HUDEP-2 (cell line): Measurements from ENCODE around the gene RAB3D.

Experiments
- DNase-seq, 76 experiments: peaks; one replicate each; lab custom pipeline; 2025; ENCODE audit not compliant: unreplicated experiment in 76 of 76; lab: John Stamatoyannopoulos, UW

RAB3D gene

DNA sequence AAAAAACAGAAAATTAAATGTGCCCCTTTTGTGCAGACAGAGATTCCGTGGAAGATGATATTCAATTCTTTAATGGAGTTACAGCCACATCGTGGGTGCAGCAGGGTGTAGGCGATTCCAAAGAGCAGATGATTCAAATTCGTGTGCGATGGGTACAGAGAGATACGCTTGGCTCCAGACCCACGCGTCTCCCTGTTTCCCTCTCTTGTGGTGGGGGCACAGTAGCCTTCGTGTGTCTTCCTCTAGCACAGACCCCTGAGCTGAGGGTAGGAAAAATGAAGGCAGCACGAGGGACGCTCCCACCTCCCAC is 38.7 kb downstream of the RAB3D start:
- no peak for DNase-seq

DNA sequence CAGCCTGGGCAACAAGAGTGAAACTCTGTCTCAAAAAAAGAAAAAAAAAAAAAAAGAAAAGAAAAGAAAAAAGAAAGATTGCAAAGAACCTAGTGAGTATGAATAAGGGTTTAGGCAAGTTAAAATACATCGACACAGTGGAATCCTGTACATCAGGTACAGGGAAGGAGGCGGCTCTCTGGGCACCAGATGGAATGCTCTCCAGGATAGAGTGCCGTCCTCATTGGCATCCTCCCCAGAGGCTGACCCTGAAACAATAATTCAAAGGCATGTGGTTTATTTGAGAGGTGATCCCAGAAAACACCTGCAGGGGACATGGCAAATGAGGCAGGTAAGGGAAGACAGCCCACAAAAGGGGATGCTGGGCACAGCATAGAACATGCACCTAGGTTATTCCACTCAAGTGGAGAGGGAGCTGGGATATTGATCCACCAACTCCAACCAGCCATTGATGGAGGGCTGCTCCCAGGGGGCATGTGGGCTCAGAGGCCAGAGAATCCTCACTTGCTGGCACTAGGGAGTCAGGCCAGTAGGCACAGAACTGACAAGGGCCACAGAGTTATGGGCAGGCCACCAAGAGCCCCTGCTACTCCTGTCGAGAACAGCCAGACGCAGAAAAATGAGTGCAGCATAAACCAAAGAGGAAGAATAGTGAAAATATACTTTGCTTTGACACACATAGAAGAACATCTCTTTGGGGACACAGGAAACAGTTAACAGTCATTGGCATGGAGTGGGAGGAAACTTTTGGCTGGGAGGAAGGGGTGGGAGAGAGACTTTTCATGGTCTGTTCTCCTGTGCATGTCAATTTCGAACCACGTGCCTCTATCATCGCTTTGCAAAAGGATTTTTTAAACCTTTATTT is 39.3 kb downstream of the RAB3D start:
- no peak for DNase-seq

DNA sequence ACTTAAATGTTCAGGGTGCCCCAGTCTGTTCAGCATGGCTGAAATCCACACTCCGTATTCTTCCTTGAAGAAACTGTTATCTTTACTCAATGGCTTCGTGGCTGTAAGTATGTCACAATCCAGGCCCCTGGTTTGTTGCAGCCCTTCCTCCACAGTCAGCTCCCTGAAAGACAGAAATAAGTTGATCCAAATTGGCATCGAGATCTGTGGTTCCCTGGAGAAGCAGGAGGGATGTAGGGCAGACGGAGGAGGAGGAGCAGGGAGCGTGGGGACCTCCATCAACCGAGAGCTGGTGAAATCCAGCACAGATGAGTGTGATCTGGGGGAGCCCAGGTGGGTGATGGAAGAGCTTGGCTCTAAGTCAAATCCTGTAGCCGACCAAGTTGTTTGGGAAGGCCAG is 43.2 kb downstream of the RAB3D start:
- DNase-seq: no peak

DNA sequence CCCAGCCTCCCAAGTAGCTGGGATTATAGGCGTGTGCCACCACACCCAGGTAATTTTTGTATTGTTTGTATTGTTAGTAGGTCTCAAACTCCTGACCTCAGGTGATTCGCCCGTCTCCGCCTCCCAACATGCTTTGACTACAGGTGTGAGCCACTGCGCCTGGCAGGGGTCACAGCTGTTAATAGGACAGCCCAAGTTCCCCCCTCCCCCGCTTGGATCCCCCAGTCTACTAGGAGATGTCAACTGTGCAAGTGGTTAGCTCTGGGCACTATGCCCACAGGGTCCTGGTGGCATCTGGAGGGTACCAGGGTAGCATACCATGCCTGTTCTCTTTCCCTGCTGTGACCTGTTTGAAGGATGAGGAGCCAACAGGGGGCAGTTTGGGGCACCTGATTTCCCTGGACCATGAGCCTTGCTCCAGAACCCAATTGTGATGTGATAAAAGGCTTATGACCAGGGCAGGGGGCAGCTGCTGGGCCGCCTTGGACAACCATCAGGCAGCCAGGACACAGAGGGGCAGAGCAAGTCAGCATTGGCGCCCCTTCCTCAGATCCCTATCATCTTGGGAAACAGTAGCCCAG is 43.7 kb downstream of the RAB3D start, which contains the start of gene TSPAN16:
Gene TSPAN16, plus strand, starts transcription at position 496 of the 581 bp plus-strand sequence. CDS start 138 bp downstream, outside the sequence.
- DNase-seq: no peak

DNA sequence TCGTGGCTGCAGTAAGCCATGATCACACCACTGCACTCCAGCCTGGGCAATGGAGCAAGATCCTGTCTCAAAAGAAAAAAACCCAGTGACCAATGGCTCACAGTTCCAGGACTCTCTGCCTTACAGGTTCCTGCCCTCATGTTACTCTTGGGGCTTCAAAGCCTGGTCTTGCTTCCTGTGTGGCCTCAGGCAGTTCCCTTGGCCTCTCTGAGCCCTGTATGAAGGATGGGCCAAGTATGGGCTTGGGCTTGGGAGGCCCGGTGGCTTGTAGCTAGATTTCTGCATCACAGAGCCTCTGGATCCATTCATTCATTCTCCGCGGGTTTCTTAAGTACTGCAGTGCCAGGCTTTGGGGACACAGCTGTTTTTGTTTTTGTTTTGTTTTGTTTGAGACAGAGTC is 44.3 kb downstream of the RAB3D start:
- DNase-seq: no peak

DNA sequence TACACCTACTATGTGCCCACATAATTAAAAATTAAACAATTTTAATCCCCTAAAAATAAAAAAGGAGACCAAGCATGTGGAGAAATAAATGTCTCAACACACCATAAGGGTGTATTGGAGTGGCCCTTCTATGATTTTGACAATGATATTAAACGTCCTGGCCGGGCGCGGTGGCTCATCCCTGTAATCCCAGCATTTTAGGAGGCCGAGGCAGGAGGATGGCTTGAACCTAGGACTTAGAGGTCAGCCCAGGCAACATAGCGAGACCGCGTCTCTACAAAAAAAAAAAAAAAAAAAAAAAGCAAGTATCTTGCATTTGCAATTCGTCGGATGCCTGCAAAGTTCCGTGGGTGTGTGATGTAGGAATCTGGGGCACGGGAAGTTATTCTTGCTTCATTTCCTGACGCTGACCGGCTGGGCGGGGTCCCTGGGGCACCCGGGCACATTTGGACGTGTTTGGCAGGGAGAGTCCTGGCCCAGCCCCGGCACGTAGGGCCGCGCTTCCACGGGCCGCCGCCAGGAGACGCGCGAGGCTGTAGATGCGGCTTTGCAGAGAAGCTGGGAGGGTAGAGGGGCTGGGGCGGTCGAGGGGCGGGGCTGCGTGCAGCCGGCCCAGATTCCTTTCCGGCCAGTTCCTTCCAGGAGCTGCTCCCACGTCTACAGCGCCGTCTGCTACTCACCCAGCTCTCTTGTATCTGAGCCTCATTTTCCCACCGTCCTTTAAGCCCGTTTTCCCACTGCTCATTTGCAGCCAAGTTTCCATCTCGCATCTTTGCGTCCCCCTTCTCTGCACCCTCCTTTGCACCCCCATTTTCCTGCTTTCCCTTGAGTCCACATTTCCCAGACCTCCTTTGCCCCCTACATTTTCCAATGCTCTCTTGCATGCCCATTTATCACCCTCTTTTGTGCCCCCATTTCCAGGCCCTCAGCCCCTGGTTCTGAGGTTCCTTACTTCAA is 45.7 kb downstream of the RAB3D start:
- peak in 74 of 76 experiments; percentile 18 to 91 (median 74) for DNase-seq

DNA sequence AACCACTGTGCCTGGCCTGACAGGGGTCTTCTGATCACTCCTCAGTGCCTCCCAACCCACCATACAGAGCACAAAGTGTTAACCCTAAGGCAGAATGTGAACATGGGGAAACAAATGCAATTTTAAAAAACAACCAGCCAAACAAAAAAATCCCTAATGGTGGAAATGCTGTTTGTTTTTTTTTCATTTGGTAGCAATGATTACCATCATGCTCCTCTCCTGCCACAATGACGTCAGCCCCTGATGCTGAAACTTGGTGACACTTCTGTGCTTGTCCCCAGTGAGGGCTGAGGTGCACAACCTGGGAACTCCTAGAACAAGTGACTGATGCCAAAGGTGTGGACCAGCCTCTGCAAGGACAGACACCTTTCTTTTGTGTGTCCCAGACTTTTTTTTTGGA is 47.5 kb downstream of the RAB3D start:
- no peak for DNase-seq

DNA sequence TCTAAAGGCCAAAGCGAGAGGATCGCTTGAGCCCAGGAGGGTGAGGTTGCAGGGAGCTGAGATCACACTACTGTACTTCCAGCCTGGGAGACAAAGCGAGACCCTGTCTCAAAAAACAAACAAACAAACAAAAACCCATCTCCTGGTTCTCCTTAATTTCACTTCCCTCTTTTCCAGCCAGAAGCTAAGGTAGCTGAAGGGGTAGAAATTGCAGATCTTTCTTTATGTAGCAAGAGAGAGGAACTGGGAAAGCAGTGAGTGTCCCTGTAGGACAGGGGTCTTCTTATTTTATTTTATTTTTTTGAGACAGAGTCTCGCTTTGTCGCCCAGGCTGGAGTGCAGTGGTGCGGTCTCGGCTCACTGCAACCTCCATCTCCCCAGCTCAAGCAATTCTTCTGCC is 48.0 kb downstream of the RAB3D start:
- no peak for DNase-seq

DNA sequence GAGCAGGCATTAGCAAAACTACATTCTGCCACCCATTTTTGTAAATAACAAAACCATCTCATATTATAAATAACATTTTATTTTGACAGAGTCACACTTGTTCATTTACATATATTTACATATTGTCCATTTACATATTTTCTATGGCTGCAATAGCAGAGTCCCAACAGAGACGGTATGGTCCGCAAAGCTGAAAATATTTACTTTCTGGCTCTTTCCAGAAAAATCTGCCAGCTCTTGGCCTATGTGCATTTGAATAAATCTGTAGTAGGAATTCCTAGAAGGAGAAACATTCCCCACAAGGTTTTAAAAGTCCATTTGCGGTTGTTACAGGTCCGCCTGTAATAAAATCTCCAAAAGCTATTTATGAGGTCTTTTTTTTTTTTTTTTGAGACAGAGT is 49.2 kb downstream of the RAB3D start:
- DNase-seq: no peak

DNA sequence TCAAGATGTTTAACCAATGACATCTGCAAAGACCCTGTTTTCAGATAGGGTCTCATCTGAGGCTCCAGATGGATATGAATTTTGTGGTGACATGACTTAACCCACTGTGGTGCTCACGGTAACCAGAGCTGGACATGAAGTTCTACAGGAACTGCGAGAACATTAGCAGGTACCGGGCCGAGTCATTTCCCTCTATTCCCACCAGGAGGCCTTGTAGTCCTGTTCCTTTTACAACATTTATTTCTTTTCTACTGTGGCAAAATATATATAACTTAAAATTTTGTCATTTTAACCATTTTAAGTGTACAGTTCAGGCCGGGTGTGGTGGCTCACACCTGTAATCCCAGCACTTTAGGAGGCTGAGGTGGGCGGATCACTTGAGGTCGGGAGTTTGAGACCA is 51.1 kb downstream of the RAB3D start:
- no peak for DNase-seq

DNA sequence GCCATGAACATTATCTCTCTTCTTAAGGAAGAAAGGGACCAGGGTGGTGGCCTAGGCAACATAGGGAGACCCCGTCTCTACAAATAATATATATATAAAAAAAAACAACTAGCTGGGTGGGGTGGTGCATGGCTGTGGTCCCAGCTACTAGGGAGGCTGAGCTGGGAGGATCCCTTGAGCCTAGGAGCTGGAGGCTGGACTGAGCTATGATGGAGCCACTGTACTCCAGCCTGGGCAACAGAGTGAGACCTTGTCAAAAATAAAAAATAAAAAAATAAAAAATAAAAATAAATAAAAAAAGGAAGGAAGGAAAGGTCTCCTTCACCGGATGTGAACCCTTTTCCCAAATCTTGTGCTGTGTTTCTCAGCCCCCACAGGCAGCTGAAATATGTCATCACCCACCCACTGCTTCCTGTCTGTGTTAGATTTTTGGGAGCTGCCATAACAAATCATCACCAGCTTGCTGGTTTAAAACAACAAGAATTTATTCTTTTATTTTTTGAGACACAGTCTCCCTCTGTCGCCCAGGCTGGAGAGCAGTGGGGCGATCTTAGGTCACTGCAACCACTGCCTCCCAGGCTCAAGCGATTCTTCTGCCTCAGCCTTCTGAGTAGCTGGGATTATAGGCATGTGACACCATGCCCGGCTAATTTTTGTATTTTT is 53.0 kb downstream of the RAB3D start:
- no peak for DNase-seq

DNA sequence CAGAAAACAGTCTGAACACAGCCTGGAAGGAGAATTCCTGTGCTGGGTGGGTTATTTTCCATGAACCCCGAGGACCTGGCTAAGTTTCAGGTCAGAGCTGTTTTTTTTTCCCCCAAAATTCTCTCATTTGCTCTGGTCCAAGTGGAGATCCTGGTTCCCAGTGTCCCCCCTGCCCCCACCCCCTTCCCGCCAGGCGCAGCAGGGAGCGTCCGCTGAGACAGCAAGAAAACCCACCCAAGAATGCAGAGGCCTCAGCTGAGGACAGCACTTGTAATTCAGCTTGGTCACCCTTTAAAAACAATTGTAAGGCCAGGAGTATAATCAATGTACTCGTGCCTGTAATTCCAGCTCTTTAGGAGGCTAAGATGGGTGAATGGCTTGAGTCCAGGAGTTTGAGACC is 54.9 kb downstream of the RAB3D start:
- DNase-seq: no peak

DNA sequence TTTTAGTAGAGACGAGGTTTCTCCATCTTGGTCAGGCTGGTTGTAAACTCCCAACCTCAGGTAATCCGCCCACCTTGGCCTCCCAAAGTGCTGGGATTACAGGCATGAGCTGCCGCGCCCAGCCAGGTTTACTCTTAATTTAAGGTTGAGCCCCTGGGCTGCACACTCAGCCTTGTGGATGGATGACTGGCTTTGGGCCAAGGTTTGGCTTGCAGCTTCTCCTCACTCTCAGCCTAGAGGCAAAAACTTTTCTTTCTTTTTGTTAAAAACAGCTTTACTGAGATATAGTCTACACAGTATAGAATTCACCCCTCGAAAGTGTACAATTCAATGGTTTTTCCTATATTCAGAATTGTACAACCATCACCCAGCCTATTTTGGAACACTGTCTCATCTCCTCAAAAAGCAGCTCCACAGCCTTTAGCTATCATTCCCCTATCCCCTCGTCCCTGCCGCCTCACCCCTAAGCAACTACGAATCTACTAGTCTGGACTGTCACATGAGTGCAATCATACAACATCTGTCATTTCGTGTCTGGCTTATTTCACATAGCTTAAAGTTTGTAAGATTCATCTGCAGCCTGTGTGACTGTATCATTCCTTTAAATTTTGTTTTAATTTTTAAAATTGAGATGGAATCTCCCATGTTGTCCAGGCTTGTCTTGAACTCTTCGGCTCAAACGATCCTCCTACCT is 58.0 kb downstream of the RAB3D start:
- no peak for DNase-seq

DNA sequence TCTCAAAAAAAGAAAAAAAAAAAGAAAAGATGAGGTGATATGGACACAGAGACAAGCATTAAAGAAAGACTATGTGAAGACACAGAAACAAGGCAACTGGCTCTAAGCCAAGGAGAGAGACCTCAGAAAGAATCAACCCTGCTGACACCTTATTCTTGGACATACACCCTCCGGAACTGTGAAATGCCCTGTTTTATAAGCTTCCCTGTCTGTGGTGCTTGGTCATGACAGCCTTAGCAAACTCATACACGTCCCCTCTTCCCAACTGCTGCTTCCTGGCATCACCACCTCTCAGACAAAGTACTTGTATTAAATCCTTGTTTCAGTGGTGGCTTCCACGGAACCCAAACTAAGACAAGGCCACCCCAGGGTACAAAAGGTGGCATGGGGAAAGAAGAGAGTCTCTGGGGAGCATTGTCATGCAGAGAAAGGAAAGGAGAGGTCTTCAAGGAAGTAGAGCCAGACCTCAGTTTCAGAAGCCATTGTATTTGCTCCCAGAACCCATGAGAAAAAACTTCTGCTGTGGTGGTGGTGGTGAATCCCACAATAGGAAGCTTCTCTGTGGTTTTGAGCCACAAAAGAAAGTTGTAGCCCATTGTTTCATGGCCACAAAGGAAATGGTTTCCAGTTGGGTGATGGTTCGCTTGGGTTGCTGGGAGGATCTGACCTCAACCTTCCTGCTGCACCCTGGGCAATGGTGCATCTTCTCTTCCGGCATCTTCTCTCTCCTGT is 59.8 kb downstream of the RAB3D start:
- DNase-seq: no peak

DNA sequence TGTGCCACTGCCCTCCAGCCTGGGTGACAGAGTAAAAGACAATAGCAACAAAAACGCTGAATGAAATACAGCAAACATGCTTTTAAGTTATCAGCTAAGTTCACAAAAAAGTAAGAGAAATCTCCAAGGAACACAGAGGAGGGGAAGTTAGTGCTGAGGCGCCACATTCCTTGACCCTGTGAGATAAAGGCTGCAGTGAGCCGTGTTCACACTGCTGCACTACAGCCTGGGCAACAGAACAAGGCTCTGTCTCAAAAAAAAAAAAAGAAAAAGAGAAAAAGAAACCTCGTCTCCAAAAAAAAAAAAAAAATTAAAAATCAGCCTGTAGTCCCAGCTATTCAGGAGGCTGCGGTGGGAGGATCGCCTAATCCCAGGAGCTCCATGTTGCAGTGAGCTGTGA is 60.8 kb downstream of the RAB3D start:
- no peak for DNase-seq

DNA sequence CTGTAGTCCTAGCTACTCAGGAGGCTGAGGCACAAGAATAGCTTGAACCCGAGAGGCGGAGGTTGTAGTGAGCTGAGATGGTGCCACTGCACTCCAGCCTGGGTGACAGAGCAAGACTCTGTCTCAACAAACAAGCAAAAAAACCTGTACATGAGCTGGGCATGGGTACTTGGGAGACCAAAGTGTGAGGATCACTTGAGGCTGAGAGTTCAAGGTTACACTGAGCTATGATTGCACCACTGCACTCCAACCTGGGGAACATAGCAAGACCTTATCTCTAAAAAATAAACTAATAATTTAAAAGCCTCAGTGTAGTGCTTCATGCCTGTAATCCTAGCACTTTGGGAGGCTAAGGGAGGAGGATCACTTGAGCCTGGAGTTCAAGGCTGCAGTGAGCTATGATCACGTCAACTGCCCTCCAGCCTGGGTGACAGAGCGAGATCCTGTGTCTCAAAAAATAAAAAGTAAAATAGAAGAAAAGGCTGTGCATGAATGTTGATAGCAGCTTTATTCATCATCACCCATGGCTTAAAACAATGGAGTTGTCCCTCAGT is 64.8 kb downstream of the RAB3D start:
- no peak for DNase-seq

DNA sequence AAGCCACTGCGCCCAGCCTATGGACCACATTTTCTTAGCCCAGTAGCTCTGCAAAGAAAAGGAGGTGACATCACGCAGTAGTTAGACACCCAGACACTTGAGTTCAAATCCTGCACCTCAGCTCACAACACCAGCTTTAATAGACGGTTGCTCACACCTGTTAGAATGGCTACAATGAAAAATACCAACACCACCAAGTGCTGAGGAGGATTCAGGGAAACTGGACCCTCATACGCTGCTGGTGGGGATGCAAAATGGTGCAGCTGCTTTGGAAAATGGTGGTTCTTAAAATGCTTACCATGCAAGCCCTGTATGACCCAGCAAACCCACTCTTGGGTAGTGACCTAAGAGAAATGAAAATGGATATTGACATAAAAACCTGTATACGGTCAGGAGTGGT is 65.5 kb downstream of the RAB3D start:
- DNase-seq: no peak

DNA sequence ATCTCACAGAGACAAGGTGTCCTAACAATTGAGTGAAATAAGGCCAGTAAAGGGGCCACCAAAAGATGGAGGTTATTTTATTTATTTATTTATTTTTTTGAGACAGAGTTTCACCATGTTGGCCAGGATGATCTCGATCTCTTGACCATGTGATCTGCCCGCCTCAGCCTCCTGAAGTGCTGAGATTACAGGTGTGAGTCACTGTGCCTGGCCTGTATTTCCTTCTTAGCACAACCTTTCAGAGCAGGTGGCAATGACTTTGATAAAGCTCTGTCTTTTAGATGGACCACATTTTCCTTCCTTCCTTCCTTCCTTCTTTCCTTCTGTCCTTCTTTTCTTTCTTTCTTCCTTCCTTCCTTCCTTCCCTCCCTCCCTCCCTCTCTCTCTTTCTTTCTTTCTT is 66.2 kb downstream of the RAB3D start:
- no peak for DNase-seq
